Endothelial cell of umbilical vein (primary cell): ENCODE measurements around the gene DLGAP5. TPM values are rescaled to one million over a fixed set of nuclear protein-coding genes. Genes with fewer than 3 reads are reported as not detected.

Source experiments
- BruUV-seq: library from RNA; stranded (reverse); fragments of 400-500 nt; replicated peaks from 2 replicates; lab custom pipeline; 2021; lab: Mats Ljungman, UMichigan
- CTCF ChIA-PET: fragments of 300-600, 350-600 bp; sonication (Branson Sonifier 250); formaldehyde crosslinking; loops from one replicate; lab custom pipeline; 2021; ENCODE audit warnings: antibody characterized with exemption, inconsistent platforms; lab: Charles Lee
- POLR2A ChIA-PET: fragments of 300-600, 350-600 bp; sonication (Branson Sonifier 250); formaldehyde crosslinking; loops from one replicate; lab custom pipeline; 2021; ENCODE audit warnings: antibody characterized with exemption, inconsistent platforms; lab: Charles Lee
- DNase-seq: peaks from one replicate; pipeline ENCODE4 v3.0.0-alpha.2; 2011; ENCODE audit warnings: low read depth, low spot score
- FAIRE-seq: peaks from 2 replicates; lab custom pipeline; 2011; peaks lifted over from hg19 to GRCh38; lab: Jason Lieb, UNC
- H2AFZ ChIP-seq: 2 replicates; pipeline ENCODE4 v1.6.0; 2012; ENCODE audit warnings: low read depth, low read length, control low read depth, inconsistent platforms
- H3K27ac ChIP-seq: 2 replicates; pipeline ENCODE4 v1.5.1; 2011; ENCODE audit warnings: low read depth, mild to moderate bottlenecking, control low read depth, low read length, moderate library complexity; ENCODE audit not compliant: insufficient read depth
- H3K27me3 ChIP-seq, 2 experiments: 2 replicates each; pipeline versions ENCODE4 v1.6.0 to v1.6.1; 2011; ENCODE audit warnings: low read length in 2 of 2, mixed read lengths in 1 of 2; ENCODE audit not compliant: control insufficient read depth in 2 of 2, insufficient read depth in 2 of 2
- H3K36me3 ChIP-seq, 2 experiments: 2 replicates in 1 of 2; 3 replicates in 1 of 2; pipeline ENCODE4 v1.5.1; 2011; ENCODE audit warnings: low read length in 2 of 2, mild to moderate bottlenecking in 1 of 2, moderate library complexity in 1 of 2; ENCODE audit not compliant: control insufficient read depth in 2 of 2, insufficient read depth in 2 of 2; ENCODE audit errors: extremely low read depth in 1 of 2
- H3K4me1 ChIP-seq: 3 replicates; pipeline ENCODE4 v1.5.1; 2011; ENCODE audit warnings: mild to moderate bottlenecking, low read length; ENCODE audit not compliant: control insufficient read depth, insufficient read depth; ENCODE audit errors: extremely low read depth
- H3K4me2 ChIP-seq: 2 replicates; pipeline ENCODE4 v1.6.1; 2011; ENCODE audit warnings: low read length, control low read depth, mixed read lengths; ENCODE audit not compliant: insufficient read depth
- H3K4me3 ChIP-seq, 3 experiments: fragments of 200-600 bp in 1 of 3; sonication (generic), shearing (Covaris generic) in 1 of 3; replicated peaks in 1 of 3; 2 replicates each; pipeline ENCODE4 v1.5.1; 2011 to 2016; ENCODE audit warnings: control low read depth in 3 of 3, low read length in 3 of 3, mild to moderate bottlenecking in 2 of 3, inconsistent platforms in 1 of 3, low read depth in 1 of 3, moderate library complexity in 1 of 3; ENCODE audit not compliant: insufficient read depth in 1 of 3
- H3K79me2 ChIP-seq: 2 replicates; pipeline ENCODE4 v1.6.0; 2012; ENCODE audit warnings: low read length, inconsistent platforms; ENCODE audit not compliant: control insufficient read depth, insufficient read depth
- H3K9ac ChIP-seq: replicated peaks from 2 replicates; pipeline ENCODE3; 2011; ENCODE audit warnings: low read length, control low read depth; ENCODE audit not compliant: insufficient read depth; ENCODE audit errors: extremely low read depth
- H3K9me1 ChIP-seq: replicated peaks from 3 replicates; pipeline ENCODE4 v1.6.0; 2011; ENCODE audit warnings: mild to moderate bottlenecking, low read length; ENCODE audit not compliant: control insufficient read depth, insufficient read depth; ENCODE audit errors: extremely low read depth
- H3K9me3 ChIP-seq: replicated peaks from 2 replicates; pipeline ENCODE4 v1.5.1; 2012; ENCODE audit warnings: low read length, inconsistent platforms; ENCODE audit not compliant: control insufficient read depth, insufficient read depth
- H4K20me1 ChIP-seq: replicated peaks from 2 replicates; pipeline ENCODE3; 2011; ENCODE audit warnings: mild to moderate bottlenecking, low read length; ENCODE audit not compliant: control insufficient read depth, insufficient read depth; ENCODE audit errors: extremely low read depth
- EZH2 ChIP-seq: IDR thresholded peaks from 2 replicates; pipeline ENCODE4 v1.6.1; 2012; ENCODE audit warnings: borderline replicate concordance, low read depth, mild to moderate bottlenecking, moderate library complexity, low read length, inconsistent platforms; ENCODE audit not compliant: severe bottlenecking
- FOS ChIP-seq: IDR thresholded peaks from 2 replicates; pipeline ENCODE4 v1.6.1; 2011; ENCODE audit warnings: mild to moderate bottlenecking, low read length, moderate library complexity, borderline replicate concordance; ENCODE audit not compliant: insufficient read depth
- GATA2 ChIP-seq: IDR thresholded peaks from 2 replicates; pipeline ENCODE4 v1.7.0; 2011; ENCODE audit warnings: low read depth, mild to moderate bottlenecking, moderate library complexity, mixed read lengths, low read length; ENCODE audit not compliant: insufficient read length, insufficient read depth
- JUN ChIP-seq: IDR thresholded peaks from 2 replicates; pipeline ENCODE4 v1.6.1; 2011; ENCODE audit warnings: borderline replicate concordance, low read depth; ENCODE audit not compliant: insufficient read length, insufficient read depth
- MYC ChIP-seq: IDR thresholded peaks from one replicate; pipeline ENCODE4 v1.6.1; 2011; ENCODE audit warnings: mild to moderate bottlenecking, low read depth, low read length
- POLR2A ChIP-seq: IDR thresholded peaks from 2 replicates; pipeline ENCODE4 v1.6.1; 2012; ENCODE audit warnings: low read depth, mild to moderate bottlenecking, control low read depth, low read length
- POLR2AphosphoS5 ChIP-seq: IDR thresholded peaks from 2 replicates; pipeline ENCODE4 v1.6.1; 2012; ENCODE audit warnings: low read depth, mild to moderate bottlenecking, control low read depth, low read length, moderate library complexity; ENCODE audit not compliant: insufficient read depth
- dilution Hi-C: fragments of 300-500 bp; cut with MboI; formaldehyde crosslinking; loops from one replicate; pipeline ENCODE4 v1.15.0; 2019; ENCODE audit warnings: low sequenced_read_pairs; ENCODE audit not compliant: extremely low pct_ligation_motif_present
- intact Hi-C: fragments of 100-400 bp; cut with micrococcal nuclease; formaldehyde crosslinking; loops from one replicate; pipeline ENCODE4 v1.10.0; 2022
- polyA plus RNA-seq, 4 experiments: library from polyadenylated mRNA; depleted of rRNA in 3 of 4; stranded (reverse) in 3 of 4; unstranded in 1 of 4; fragments of >200 nt; gene quantifications; 2 replicates each; pipeline versions ENCODE4 v1.2.1 to v1.2.3, GENCODE V29; 2011 to 2012; ENCODE audit warnings: missing spikeins in 1 of 4
- total RNA-seq: library from RNA; stranded (reverse); gene quantifications from 2 replicates; pipeline ENCODE4 v1.2.3, GENCODE V29; 2021
- TF ChIP-seq, protein P1 (sequence below), 2 donors: IDR thresholded peaks; 1 replicate in 1 of 2; 2 replicates in 1 of 2; pipeline ENCODE4 v1.5.1; 2011; ENCODE audit warnings: low read length in 2 of 2, mild to moderate bottlenecking in 2 of 2, moderate library complexity in 2 of 2, control low read depth in 1 of 2, inconsistent platforms in 1 of 2, low read depth in 1 of 2; ENCODE audit not compliant: insufficient read depth in 1 of 2; ENCODE audit errors: extremely low read depth in 1 of 2
- TF ChIP-seq, protein P2 (sequence below): IDR thresholded peaks from 2 replicates; pipeline ENCODE4 v1.6.1; 2011; ENCODE audit not compliant: insufficient read depth, insufficient read length

The DLGAP5 gene
- total and polyA plus RNA-seq, 2 donors (not counting 3 experiments of a cell fraction or from before 2014, with no cell fraction given): 8.3 to 83.2 TPM

DNA sequence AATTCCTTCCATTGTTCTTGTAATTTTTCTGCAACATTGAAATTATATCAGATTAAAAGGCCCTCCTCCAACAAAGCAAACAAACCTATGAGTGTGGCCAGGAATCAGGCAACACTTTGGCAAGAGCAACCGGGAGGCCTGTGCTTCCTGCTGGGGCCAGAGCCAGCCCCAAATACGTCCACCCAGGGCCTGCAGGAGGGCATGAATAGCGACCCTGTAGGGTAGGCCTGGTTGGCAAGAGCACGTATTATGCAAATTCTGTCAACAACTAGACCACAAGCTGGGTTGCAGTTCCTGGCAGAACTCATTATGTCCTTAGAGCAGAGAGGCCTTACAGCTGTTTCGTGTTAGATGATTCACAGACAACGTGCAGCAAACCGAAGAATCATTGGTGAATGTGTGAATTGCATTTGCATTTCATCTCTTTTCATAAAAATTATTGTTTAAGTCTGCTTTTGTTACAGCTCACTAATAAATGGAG is 89.2 kb downstream of the DLGAP5 start:
- Histone ChIP-seq H3K27me3 (no peaks in the 10 kb centered on the region), H3K27ac (peak overlapping the region; percentile 98), H3K9me3 (no peaks in the 10 kb centered on the region), H3K4me3 (no peak overlapping the region), H3K9ac (peak overlapping the region; percentile 82), H3K4me2 (peak overlapping the region; percentile 41), H3K79me2 (no peaks in the 10 kb centered on the region), H2AFZ (peak overlapping the region; percentile 3), H4K20me1 (no peaks in the 10 kb centered on the region), H3K36me3 (no peaks in the 10 kb centered on the region), H3K4me1 (peaks cover 26% of the 10 kb centered on the region), H3K9me1 (no peaks in the 10 kb centered on the region)
- no TSS peak for BruUV-seq
- ChIA-PET CTCF (interaction anchor here (0.9 to 4.3 kb wide), 8 partner anchors 12 to 58 kb away, joined by 3 to 24 read pairs (median 4); partner anchors contain the start of genes LGALS3 and MAPK1IP1L), POLR2A (interaction anchor here (0.5 to 0.8 kb wide), 2 partner anchors 12 to 57 kb away, joined by 3 to 6 read pairs; no protein-coding TSS in a partner anchor)
- TF ChIP-seq POLR2AphosphoS5 (peak; percentile 81), GATA2 (peak; percentile 47), POLR2A (peak; percentile 58), JUN (peak; percentile 19), EZH2 (no peak), FOS (peak; percentile 44), MYC (peak; percentile 17)
- TF ChIP-seq, protein P1, sequence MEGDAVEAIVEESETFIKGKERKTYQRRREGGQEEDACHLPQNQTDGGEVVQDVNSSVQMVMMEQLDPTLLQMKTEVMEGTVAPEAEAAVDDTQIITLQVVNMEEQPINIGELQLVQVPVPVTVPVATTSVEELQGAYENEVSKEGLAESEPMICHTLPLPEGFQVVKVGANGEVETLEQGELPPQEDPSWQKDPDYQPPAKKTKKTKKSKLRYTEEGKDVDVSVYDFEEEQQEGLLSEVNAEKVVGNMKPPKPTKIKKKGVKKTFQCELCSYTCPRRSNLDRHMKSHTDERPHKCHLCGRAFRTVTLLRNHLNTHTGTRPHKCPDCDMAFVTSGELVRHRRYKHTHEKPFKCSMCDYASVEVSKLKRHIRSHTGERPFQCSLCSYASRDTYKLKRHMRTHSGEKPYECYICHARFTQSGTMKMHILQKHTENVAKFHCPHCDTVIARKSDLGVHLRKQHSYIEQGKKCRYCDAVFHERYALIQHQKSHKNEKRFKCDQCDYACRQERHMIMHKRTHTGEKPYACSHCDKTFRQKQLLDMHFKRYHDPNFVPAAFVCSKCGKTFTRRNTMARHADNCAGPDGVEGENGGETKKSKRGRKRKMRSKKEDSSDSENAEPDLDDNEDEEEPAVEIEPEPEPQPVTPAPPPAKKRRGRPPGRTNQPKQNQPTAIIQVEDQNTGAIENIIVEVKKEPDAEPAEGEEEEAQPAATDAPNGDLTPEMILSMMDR (IDR thresholded peaks at IDR 0.05; ENCODE audit: extremely low read depth in 1 of 2, insufficient read depth in 1 of 2, low read depth in 1 of 2, low read length in 2 of 2): no peak
- TF ChIP-seq, protein P2, sequence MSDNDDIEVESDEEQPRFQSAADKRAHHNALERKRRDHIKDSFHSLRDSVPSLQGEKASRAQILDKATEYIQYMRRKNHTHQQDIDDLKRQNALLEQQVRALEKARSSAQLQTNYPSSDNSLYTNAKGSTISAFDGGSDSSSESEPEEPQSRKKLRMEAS: peak; percentile 16
- peak; percentile 98 for FAIRE-seq
- intact Hi-C loops (loop anchor here (1.0 to 2.0 kb wide), 3 partner anchors 27 to 75 kb away; partner anchors contain the start of genes LGALS3, MAPK1IP1L, SOCS4 and WDHD1), dilution Hi-C loops (no loop called here)
- DNase-seq: peak; percentile 98
